Activated CD4-positive, alpha-beta T cell treated with anti-CD3 and anti-CD28 coated beads, Interleukin-2, amount 50 U/mL, for 4 hours (primary cell): ENCODE data around the gene POTED.
"Not testable (repeated sequence)": the region's sequence is repeated elsewhere in the genome, so short reads cannot be mapped to it uniquely, and the experiment has no call there.

Experiments
- DNase-seq, 2 experiments: peaks; one replicate each; pipeline ENCODE4 v3.0.0-alpha.2; 2020

Gene POTED

GRCh38 chr21:13609477-13609876 lies at the start of gene POTED:
POTED (plus strand) TSS chr21:13609777; CDS start chr21:13610229, 452 bp downstream.
- not testable (repeated sequence) for DNase-seq

- DNase-seq: not testable (repeated sequence)
Measured at GRCh38 chr21:13650101-13650500, 40.5 kb downstream of the POTED start.

GRCh38 chr21:13651746-13652145 lies 42.2 kb downstream of the POTED start:
- DNase-seq: not testable (repeated sequence)
